Ovary (tissue), 9 donors: Measurements from ENCODE around the gene SIL1. TPM values are rescaled to one million over a fixed set of nuclear protein-coding genes. Genes with fewer than 3 reads are reported as not detected.

Experiments used
- DNase-seq, 5 donors: peaks; one replicate each; pipeline ENCODE4 v3.0.0-alpha.2; 2019 to 2020
- H3K27ac ChIP-seq, 2 donors: fragments of 200-600 bp; one replicate each; pipeline versions ENCODE4 v1.5.1 to v1.8.0; 2019 to 2022
- H3K27me3 ChIP-seq: fragments of 200-600 bp; one replicate; pipeline ENCODE4 v1.8.0; 2022
- H3K36me3 ChIP-seq: fragments of 200-600 bp; sonication (generic); one replicate; pipeline ENCODE4 v1.5.1; 2019
- H3K4me1 ChIP-seq: one replicate; pipeline ENCODE4 v1.8.1; 2013; ENCODE audit warnings: mild to moderate bottlenecking, moderate library complexity; ENCODE audit not compliant: insufficient read depth
- H3K4me3 ChIP-seq: fragments of 200-600 bp; sonication (generic); one replicate; pipeline ENCODE4 v1.5.1; 2017
- H3K9me3 ChIP-seq, 2 donors: fragments of 200-600 bp in 1 of 2; sonication (generic) in 1 of 2; one replicate each; pipeline versions ENCODE4 v1.5.1 to v1.8.1; 2013 to 2019; ENCODE audit warnings: mild to moderate bottlenecking in 1 of 2, moderate library complexity in 1 of 2
- CTCF ChIP-seq, 3 donors: fragments of 450-650 bp in 2 of 3; fragments of 200-600 bp in 1 of 3; IDR thresholded peaks; one replicate each; pipeline versions ENCODE4 v1.5.1 to v1.8.0; 2016 to 2022; ENCODE audit warnings: antibody characterized with exemption in 3 of 3, mild to moderate bottlenecking in 1 of 3
- EP300 ChIP-seq: sonication (generic); formaldehyde crosslinking; IDR thresholded peaks from one replicate; pipeline ENCODE4 v1.6.1; 2017; ENCODE audit warnings: antibody characterized with exemption
- POLR2A ChIP-seq: fragments of 450-650 bp; IDR thresholded peaks from one replicate; pipeline ENCODE4 v1.6.1; 2017; ENCODE audit warnings: antibody characterized with exemption, mild to moderate bottlenecking, moderate library complexity
- WGBS, 3 donors: extraction: QIAGEN DNeasy Blood & Tissue Kit in 1 of 3; methylation state at CpG; one replicate each; pipeline versions ENCODE4 v1.1.5 to v1.1.7; 2013 to 2017; 5-methylcytosine and 5-hydroxymethylcytosine counted together
- intact Hi-C, 4 donors: fragments of 100-400 bp; cut with DNase I; formaldehyde crosslinking; loops; one replicate each; pipeline versions ENCODE4 v1.11.0 to v1.15.1; 2022 to 2023
- polyA plus RNA-seq, 2 donors: library from polyadenylated mRNA; stranded (reverse); fragments of 200-250 nt in 1 of 2; fragments of 350-450 nt in 1 of 2; fragmentation: Illumina TruSeq in 1 of 2; extraction: RNeasy Lipid Tissue Mini Kit (QIAGEN cat#74804) in 1 of 2; gene quantifications; one replicate each; pipeline ENCODE4 v1.2.3, GENCODE V29; 2013 to 2014
- total RNA-seq, 7 donors: library from RNA; depleted of rRNA in 2 of 7; stranded (reverse); fragments of >200 nt in 2 of 7; fragmentation: NEBNext Ultra II Directional in 3 of 7; extraction: Animal tissue kit (Norgen Biotek cat#: 25700) in 3 of 7; gene quantifications; one replicate each; pipeline versions ENCODE4 v1.1.0 to v1.2.4, GENCODE V29; 2016 to 2023
- donor health status: DM: no; HTN: no; CAD: no; lungs with moderate emphysema.
- donor health status: DM: no; HTN: no; CAD: no.
- donor health status: Bipolar disorder and iron deficiency.
- donor health status: DM: yes; HTN: yes; CAD: no.
- donor health status: DM: no; HTN: no; CAD: no.
- donor health status: DM: yes; HTN: yes; CAD: no.

SIL1 gene
- total and polyA plus RNA-seq, 9 donors = 15.7 to 93.0 (median 34.9) TPM

DNA sequence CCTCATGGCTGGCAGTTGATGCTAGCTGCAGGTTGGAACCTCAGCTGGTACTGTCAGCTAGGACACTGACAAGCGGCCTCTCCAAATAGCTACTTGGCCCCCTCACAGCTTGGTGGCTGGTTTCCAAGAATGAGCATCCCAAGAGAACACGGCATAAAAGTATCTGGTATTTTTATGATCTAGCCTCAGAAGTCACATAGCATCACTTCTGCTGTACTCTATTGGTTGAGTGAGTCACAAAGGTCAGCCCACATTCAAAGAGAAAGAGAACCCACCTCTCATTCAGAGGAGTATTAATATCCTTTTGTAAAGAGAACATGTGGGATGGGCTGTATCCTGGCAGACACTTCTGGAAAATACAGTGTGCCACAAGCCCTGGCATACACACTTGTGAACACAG is 6.0 kb upstream of the SIL1 start:
- intact Hi-C loops = no loop called here
- H3K27me3 ChIP-seq = no peaks in the 10 kb centered on the region
- H3K4me3 ChIP-seq = no peak overlapping the region
- no peak overlapping the region for H3K27ac ChIP-seq
- no peaks in the 10 kb centered on the region for H3K4me1 ChIP-seq
- DNase-seq = no peak
- H3K9me3 ChIP-seq = no peaks in the 10 kb centered on the region
- no peak for TF ChIP-seq EP300
- no peak for TF ChIP-seq POLR2A
- TF ChIP-seq CTCF (IDR thresholded peaks at IDR 0.05) = no peak
- no peaks in the 10 kb centered on the region for H3K36me3 ChIP-seq
- 53 to 63% (median 55%) methylated on average over 2 of the region's 2 CpGs for WGBS, 3 donors

- Histone ChIP-seq H3K27me3 (no peaks in the 10 kb centered on the region), H3K4me3 (no peak overlapping the region), H3K9me3 (no peaks in the 10 kb centered on the region), H3K4me1 (no peaks in the 10 kb centered on the region), H3K36me3 (no peaks in the 10 kb centered on the region), H3K27ac (no peak overlapping the region)
- 90 to 95% (median 94%) methylated on average over 4 of the region's 4 CpGs for WGBS, 3 donors
- intact Hi-C loops = loop anchor here in 1 of 4 donors (10.0 kb wide), 1 partner anchor 65 kb away; no protein-coding TSS in a partner anchor
- TF ChIP-seq CTCF (IDR thresholded peaks at IDR 0.05) = no peak
- no peak for TF ChIP-seq POLR2A
- TF ChIP-seq EP300 = no peak
- no peak for DNase-seq
These were observed 1.2 kb upstream of the SIL1 start for GRCh38 chr5:139199321-139199720.

DNA sequence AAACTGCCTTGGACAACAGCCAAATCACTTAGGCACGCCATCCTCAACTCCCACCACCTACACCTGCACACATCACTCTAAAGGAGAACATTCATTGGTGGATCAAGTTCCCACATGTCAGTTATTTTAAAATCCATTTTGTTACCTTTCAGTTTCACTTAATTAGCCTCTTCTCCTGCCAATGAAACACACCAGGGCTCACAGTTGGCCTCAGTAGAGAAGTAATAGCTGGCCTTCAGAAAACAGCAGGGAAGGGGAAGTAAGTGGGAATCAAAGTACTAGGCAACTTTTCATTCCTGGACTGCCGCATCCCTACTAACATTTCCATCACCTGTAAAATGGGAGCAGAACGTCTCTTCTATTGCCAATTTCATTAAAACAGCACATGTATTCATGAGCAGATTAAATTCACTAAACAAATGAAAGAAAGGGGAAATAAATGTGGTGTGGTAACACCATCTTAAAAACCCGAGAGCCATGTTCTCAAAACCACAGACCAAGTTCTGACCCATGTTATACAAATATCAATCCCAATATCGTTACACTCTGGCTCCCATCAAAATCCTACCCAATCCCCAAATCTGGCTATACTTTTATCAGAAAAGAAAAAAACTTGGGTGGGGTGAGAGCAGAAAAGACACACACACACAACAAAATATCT is 1.7 kb downstream of the SIL1 start:
- DNase-seq = no peak

DNA sequence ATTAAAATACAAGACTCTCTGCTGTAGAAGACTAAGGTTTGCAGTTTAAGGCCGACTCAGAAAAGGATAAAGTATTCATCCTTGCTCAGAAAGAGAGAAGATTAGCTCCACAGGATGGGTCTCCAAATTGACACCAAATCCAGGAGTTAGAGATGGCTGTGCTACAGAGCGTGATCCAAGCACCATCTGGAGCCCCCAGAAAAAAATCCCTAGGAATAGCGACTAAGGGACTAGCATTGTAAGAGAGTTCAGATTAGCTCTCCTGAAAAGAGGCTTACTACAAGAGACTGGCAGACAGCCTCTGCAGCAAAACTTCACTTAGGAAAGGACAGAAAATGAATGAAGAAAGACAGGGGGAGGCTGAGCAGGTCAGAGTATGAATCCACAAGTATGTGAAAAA is 3.7 kb downstream of the SIL1 start:
- intact Hi-C loops = loop anchor here in 1 of 4 donors (10.0 kb wide), 1 partner anchor 60 kb away; no protein-coding TSS in a partner anchor
- no peaks in the 10 kb centered on the region for H3K4me1 ChIP-seq
- no peaks in the 10 kb centered on the region for H3K36me3 ChIP-seq
- H3K27me3 ChIP-seq = no peaks in the 10 kb centered on the region
- TF ChIP-seq EP300 (no peak), POLR2A (no peak), CTCF (IDR thresholded peaks at IDR 0.05) (no peak)
- no peaks in the 10 kb centered on the region for H3K9me3 ChIP-seq
- no peak overlapping the region for H3K4me3 ChIP-seq
- no peak for DNase-seq
- no peak overlapping the region for H3K27ac ChIP-seq
- 91 to 94% (median 91%) methylated on average over 3 of the region's 3 CpGs for WGBS, 3 donors

More for the DNA sequence above, 1.7 kb downstream of the SIL1 start:
- intact Hi-C loops = loop anchor here in 1 of 4 donors (10.0 kb wide), 1 partner anchor 62 kb away; no protein-coding TSS in a partner anchor
- WGBS, 3 donors = 88 to 92% (median 88%) methylated on average over 5 of the region's 5 CpGs
- Histone ChIP-seq H3K27ac (no peak overlapping the region), H3K4me3 (no peak overlapping the region), H3K9me3 (no peaks in the 10 kb centered on the region), H3K36me3 (no peaks in the 10 kb centered on the region), H3K4me1 (no peaks in the 10 kb centered on the region), H3K27me3 (no peaks in the 10 kb centered on the region)
- no peak for TF ChIP-seq EP300
- TF ChIP-seq POLR2A = no peak
- TF ChIP-seq CTCF (IDR thresholded peaks at IDR 0.05) = no peak
